GM23248 (cell line): ENCODE measurements around the gene C19orf33.

ENCODE experiments used
- EZH2 ChIP-seq: fragments of 200-600 bp; sonication (generic); IDR thresholded peaks from 2 replicates; pipeline ENCODE4 v1.6.1; 2018; ENCODE audit warnings: antibody characterized with exemption, mild to moderate bottlenecking; ENCODE audit not compliant: insufficient read depth, poor library complexity, severe bottlenecking
- EZH2phosphoT487 ChIP-seq: fragments of 200-600 bp; sonication (generic); IDR thresholded peaks from 2 replicates; pipeline ENCODE4 v1.6.1; 2018; ENCODE audit warnings: antibody characterized with exemption, moderate library complexity, mild to moderate bottlenecking, low read depth; ENCODE audit not compliant: insufficient read depth

GRCh38 chr19:38284422-38284821 is 19.6 kb upstream of the C19orf33 start:
- TF ChIP-seq EZH2 (no peak), EZH2phosphoT487 (no peak)
